Dendritic cell treated with granulocyte-macrophage colony-stimulating factor and Interleukin-4, amounts not matched to agents 40 ng/mL and 50 ng/mL, for 4 days (primary cell): ENCODE results near the gene SND1.

Experiments used
- H3K27ac Mint-ChIP-seq: one replicate; pipeline ENCODE4 v1.8.0; 2022; ENCODE audit warnings: mild to moderate bottlenecking, mixed read lengths
- H3K27me3 Mint-ChIP-seq: one replicate; pipeline ENCODE4 v1.8.0; 2022; ENCODE audit warnings: mild to moderate bottlenecking, mixed read lengths
- H3K36me3 Mint-ChIP-seq: one replicate; pipeline ENCODE4 v1.8.0; 2022; ENCODE audit warnings: low read depth, mixed read lengths
- H3K4me1 Mint-ChIP-seq: one replicate; pipeline ENCODE4 v1.8.0; 2022; ENCODE audit warnings: low read depth, mixed read lengths
- H3K4me3 Mint-ChIP-seq: one replicate; pipeline ENCODE4 v1.8.0; 2022; ENCODE audit warnings: mild to moderate bottlenecking, moderate library complexity, mixed read lengths
- H3K9me3 Mint-ChIP-seq: one replicate; pipeline ENCODE4 v1.8.0; 2022; ENCODE audit warnings: mixed read lengths
- intact Hi-C: fragments of 100-400 bp; cut with micrococcal nuclease; formaldehyde crosslinking; loops from one replicate; pipeline ENCODE4 v1.15.0; 2022

SND1 gene

DNA sequence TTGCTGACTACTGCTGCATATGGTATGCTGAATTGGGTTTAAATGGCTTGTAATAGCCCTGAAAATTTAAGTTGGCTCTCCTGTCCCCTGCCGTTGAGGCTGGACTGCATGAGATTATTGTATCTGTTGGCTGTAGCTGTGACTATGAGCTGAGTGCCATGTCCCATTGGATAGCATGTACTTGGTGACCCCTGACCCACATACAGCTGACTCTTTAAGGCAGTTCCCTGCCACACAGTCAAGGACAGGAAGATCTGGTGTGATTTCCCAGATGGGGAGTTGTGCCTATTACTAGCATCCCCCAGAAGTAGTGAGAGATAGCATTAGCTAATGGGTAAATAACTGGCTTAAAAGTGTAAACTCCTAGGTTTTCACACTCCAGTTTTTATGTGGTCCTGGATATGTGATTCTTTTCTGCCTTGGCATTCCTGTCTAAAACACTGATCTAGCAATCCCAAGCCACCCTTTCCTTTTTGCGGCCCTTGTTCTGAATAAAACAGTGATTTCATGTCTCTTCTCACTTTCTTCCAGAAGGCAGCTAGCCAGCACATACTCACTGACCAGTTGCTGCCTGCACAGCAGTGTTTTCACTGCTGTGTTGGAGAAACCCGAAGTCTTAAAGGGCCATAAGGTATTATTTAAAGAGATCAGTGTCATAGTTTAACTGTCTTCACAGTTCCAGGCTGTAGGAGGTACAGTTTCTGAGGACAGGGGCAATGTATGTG lies 343.3 kb downstream of the SND1 start:
- intact Hi-C loops, result no loop called here
- Mint-ChIP-seq H3K9me3 (no peaks in the 10 kb centered on the region), H3K36me3 (peaks cover 82% of the 10 kb centered on the region), H3K4me3 (no peak overlapping the region), H3K27me3 (no peaks in the 10 kb centered on the region), H3K27ac (no peak overlapping the region), H3K4me1 (peaks cover 19% of the 10 kb centered on the region)

DNA sequence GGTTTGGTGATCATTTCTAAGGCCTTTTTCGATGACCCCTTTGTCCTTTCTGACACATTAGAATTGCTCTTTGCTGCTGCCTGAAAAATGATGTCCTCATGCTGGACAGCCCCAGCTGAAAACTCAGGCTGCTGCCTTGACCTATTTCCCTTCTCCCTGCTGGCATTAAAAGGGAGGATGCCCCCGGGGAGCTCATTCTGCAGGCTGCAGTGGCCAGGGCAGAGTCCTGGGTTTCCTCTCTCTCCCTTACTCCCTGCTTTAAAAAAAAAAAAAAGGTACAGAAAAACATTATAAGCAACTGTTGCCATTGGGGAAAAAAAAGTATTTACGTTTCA lies 343.9 kb downstream of the SND1 start:
- intact Hi-C loops, result no loop called here
- Mint-ChIP-seq H3K4me1 (peaks cover 25% of the 10 kb centered on the region), H3K9me3 (no peaks in the 10 kb centered on the region), H3K4me3 (no peak overlapping the region), H3K27me3 (no peaks in the 10 kb centered on the region), H3K36me3 (peaks cover 82% of the 10 kb centered on the region), H3K27ac (no peak overlapping the region)

DNA sequence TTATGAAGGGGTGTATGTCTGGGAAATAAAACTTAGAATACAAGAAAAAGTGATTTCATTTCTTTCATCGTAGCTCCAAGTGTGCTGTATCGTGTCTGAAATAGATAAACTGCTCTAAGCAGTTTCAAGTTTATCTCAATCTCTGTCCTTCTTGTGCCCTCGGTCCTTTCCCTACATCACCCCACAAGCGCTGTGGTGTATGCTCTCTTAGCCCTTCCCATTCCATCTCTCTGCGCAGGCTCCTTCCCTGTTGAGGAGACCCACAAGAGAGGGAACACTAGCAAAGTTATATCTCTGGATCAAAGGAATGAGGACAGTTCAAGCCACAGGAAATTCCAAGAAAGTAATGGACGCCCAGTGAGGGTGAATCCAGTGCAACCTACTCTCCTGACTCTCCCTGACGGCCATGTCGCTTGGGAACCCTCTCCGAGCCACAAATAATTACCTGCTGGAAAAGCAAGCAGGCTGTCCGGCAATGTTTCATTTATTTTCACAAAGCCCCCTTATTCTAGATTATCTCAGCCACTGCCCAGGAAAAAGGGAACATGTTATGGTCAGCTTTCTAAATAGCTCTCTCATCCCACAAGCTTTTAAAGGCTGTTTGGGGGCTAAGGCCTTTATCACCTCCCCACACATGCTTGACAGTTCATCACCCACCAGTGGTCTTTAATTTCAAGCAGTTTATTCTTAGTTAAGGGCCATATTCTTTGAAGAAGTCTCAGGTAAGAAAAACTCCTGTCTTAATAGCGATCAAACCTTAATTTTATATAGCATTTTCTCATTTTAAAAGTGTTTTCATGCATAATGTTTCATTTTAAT lies 344.5 kb downstream of the SND1 start:
- Mint-ChIP-seq H3K27ac (no peak overlapping the region), H3K36me3 (peaks cover 80% of the 10 kb centered on the region), H3K27me3 (no peaks in the 10 kb centered on the region), H3K4me1 (peaks cover 27% of the 10 kb centered on the region), H3K4me3 (no peak overlapping the region), H3K9me3 (no peaks in the 10 kb centered on the region)
- intact Hi-C loops, result no loop called here

DNA sequence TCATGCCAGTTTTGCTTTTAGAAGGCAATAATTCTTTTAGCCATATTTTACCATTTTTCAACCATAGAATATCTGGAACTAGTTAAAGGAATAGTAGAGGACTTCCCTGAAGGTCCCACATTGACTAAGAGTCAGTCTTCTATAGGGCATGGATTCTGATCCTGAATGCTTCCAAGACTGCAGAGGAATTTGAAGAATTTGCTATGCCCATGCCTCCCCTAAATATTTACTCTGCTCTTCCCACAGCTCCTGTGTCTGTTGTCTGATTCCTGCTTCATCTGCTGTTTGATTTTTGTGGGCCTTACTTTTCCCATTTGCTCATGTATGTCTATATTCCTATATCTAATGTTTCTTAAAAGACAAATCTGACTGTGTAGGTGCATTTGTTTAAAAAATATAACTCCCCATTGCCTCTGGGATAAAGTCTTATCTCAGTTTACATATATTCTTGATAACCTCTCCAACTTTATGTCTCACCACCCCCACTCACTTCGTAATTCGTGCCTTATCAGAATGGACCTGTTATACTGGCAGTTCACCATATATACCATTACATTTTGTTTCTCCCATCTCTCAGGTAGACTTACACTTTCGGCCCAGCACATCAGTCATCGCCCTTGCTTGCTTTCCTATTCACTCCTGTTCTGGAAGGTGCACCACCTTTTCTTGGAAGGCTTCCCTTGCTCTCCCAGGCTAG lies 345.4 kb downstream of the SND1 start:
- peaks cover 70% of the 10 kb centered on the region for H3K36me3 Mint-ChIP-seq
- H3K27ac Mint-ChIP-seq, result no peak overlapping the region
- peaks cover 28% of the 10 kb centered on the region for H3K4me1 Mint-ChIP-seq
- intact Hi-C loops, result no loop called here
- H3K27me3 Mint-ChIP-seq, result no peaks in the 10 kb centered on the region
- no peak overlapping the region for H3K4me3 Mint-ChIP-seq
- no peaks in the 10 kb centered on the region for H3K9me3 Mint-ChIP-seq

DNA sequence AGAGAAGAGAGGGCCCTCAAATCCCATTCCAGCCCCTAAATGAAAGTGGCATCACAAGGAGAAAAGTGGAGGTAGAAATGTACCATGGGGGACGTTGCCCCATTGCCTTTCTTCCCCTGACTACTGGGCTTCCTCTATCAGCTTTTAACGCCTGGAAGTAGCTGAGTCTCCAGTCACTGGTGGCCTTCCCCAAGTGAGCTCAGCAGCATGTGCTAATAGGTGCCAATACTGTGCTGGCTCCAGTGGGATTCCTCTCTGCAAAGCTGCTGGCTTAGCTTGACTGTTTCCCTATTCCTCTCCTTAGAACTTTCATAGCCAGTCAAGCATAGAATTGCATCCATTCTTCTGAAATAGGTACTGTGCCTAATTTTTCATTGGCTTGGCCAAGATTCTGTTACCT lies 346.7 kb downstream of the SND1 start:
- no peak overlapping the region for H3K27ac Mint-ChIP-seq
- no peaks in the 10 kb centered on the region for H3K9me3 Mint-ChIP-seq

DNA sequence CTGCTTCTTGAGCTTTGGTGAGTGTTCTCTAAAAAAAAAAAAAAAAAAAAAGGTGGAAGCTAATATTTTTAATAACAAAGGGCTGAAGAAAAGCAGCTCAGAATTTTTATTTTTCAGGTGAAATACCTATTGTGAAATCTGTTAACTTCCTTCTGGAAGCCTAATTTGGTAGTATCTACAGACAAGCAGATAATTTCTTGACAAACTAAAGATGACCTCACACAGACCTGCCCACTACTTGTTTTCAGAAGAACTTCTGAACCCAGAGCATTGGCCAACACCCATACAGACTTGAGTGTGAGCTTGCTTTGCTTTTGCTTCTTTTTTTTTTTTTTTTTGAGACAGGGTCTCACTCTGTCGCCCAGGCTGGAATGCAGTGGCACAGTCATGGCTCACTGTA lies 348.1 kb downstream of the SND1 start:
- Mint-ChIP-seq H3K36me3 (peaks cover 48% of the 10 kb centered on the region), H3K27me3 (no peaks in the 10 kb centered on the region), H3K27ac (no peak overlapping the region), H3K9me3 (no peaks in the 10 kb centered on the region), H3K4me1 (peaks cover 55% of the 10 kb centered on the region), H3K4me3 (no peak overlapping the region)
- intact Hi-C loops, result no loop called here

More for the DNA sequence above, 346.7 kb downstream of the SND1 start:
- Mint-ChIP-seq H3K4me1 (peaks cover 41% of the 10 kb centered on the region), H3K36me3 (peaks cover 59% of the 10 kb centered on the region), H3K4me3 (no peak overlapping the region), H3K27me3 (no peaks in the 10 kb centered on the region)
- intact Hi-C loops, result no loop called here

DNA sequence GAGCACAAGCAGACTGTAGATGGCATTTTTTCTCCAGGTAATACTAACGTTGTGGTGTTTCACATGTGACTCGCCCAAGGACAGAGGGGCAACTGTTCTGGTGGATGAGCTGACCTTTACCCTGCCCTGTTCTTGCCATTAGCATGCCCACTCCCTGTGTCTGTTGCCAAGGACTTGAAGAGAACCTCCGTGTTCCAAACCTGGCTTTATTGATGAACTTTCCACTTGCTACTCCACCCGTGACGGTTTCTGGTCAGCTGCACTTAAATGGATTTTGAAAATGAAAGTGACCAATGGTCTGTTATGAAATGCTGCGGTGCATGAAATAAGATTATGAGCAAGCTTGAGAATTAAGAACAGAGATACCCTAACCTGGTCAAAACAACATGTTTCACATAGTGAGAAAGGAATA lies 348.9 kb downstream of the SND1 start:
- Mint-ChIP-seq H3K27ac (no peak overlapping the region), H3K4me3 (no peak overlapping the region)

DNA sequence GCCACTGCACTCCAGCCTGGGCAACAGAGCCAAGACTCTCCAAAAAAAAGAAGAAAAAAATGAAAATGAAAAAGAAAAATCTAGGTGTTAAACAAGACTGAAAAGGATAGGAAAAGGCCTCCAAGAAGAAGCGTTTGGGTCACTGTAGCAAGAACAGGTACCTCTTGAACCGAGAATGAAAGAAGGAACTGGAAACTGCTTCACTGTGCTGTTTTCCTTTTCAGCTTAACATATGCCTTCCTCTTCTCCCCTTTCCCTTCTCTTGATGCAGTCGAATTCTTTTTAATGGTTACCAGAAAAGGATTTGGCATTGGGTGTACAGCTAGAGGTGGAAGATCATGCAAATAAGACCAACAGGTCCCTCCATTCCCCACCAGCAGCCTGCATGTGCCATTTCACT lies 351.2 kb downstream of the SND1 start:
- H3K36me3 Mint-ChIP-seq, result peaks cover 35% of the 10 kb centered on the region
- no peaks in the 10 kb centered on the region for H3K9me3 Mint-ChIP-seq
- intact Hi-C loops, result no loop called here
- peak overlapping the region; percentile 45 for H3K27ac Mint-ChIP-seq
- H3K4me3 Mint-ChIP-seq, result no peak overlapping the region
- peaks cover 65% of the 10 kb centered on the region for H3K4me1 Mint-ChIP-seq
- H3K27me3 Mint-ChIP-seq, result no peaks in the 10 kb centered on the region

More for the DNA sequence above, 348.9 kb downstream of the SND1 start:
- Mint-ChIP-seq H3K27me3 (no peaks in the 10 kb centered on the region), H3K4me1 (peaks cover 62% of the 10 kb centered on the region), H3K36me3 (peaks cover 48% of the 10 kb centered on the region), H3K9me3 (no peaks in the 10 kb centered on the region)
- intact Hi-C loops, result no loop called here

DNA sequence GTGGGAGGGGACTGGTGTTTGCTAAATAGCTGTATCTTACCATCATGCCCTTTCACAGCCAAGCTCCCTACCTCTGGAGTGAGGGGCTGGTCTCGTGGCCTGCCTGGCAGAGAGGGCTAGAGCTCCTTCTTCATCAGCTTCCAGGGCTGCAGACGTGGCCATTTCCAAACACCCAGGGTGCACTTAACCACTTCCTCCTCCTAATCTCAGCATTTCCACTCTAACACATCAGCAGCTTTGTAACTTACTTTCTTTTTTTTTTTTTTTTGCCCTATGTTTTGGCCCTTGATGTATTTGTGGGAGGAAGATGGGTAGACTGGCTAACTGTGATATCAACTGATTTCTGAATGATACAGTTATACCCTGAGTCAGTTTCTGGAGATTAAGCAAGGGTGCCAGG lies 351.8 kb downstream of the SND1 start:
- intact Hi-C loops, result no loop called here
- no peaks in the 10 kb centered on the region for H3K9me3 Mint-ChIP-seq
- H3K36me3 Mint-ChIP-seq, result peaks cover 37% of the 10 kb centered on the region
- peak overlapping the region; percentile 4 for H3K4me3 Mint-ChIP-seq
- H3K27ac Mint-ChIP-seq, result peak overlapping the region; percentile 45
- peaks cover 59% of the 10 kb centered on the region for H3K4me1 Mint-ChIP-seq
- H3K27me3 Mint-ChIP-seq, result no peaks in the 10 kb centered on the region

DNA sequence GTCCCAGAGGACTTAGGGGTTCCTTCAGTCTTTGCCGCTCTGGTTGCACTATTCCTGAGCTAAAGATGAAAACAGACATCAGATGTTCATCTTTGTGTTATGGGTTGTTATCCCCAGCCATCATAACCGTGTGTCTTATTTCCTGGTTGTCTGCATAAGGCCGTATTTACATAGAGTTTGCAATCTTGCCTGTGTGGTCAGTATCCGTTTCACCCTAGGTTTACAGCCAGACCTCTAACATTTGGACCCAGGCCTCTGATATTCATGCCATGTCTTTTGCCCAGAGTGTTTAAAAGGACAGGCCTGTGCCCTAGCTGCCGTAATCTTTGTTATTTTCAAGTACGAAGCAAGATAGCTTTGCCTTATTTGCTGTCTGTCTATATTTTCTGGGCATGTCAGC lies 352.6 kb downstream of the SND1 start:
- H3K4me3 Mint-ChIP-seq, result no peak overlapping the region
- intact Hi-C loops, result no loop called here
- no peaks in the 10 kb centered on the region for H3K9me3 Mint-ChIP-seq
- H3K4me1 Mint-ChIP-seq, result peaks cover 51% of the 10 kb centered on the region
- peaks cover 44% of the 10 kb centered on the region for H3K36me3 Mint-ChIP-seq
- no peak overlapping the region for H3K27ac Mint-ChIP-seq
- H3K27me3 Mint-ChIP-seq, result no peaks in the 10 kb centered on the region

DNA sequence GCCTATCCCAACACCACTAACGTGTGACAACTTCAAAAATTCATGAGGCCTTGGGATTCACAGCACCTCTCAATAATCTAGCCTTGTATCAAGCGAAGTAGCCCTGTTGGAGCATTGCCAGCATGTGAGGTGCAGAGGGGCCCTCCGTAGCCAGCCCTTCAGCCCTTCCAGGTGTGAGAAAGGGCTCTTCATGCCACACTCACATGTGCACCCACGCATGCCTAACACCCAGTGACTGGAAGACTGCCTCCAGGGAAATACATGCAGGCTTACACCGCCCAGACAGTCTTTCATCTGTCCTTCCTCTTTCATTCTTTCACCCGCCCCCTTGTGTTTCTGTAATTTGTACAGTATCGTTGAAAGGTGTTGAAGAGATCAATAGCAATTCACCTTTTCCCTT lies 353.1 kb downstream of the SND1 start:
- Mint-ChIP-seq H3K9me3 (no peaks in the 10 kb centered on the region), H3K4me3 (no peak overlapping the region), H3K27ac (no peak overlapping the region), H3K27me3 (no peaks in the 10 kb centered on the region), H3K4me1 (peaks cover 49% of the 10 kb centered on the region), H3K36me3 (peaks cover 49% of the 10 kb centered on the region)
- intact Hi-C loops, result no loop called here

DNA sequence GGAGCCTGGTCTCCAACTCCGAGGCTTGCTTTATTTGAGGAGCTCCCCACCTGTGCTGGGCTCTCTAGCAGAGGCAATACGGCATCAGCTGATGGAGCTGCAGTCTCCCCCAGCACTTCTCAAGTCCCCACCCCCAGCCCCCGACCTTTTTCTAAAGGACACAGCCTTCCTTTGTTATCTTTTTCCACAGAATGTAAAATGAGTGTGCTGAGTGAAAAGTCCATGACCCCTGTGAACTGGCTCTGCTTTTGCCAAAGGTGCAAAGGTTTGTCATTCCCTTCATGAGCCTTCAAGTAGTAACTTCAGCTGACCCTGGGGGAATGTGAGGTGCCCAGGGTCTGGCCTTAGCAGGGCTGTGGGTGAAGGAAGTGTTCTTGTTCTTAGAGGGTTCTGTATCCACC lies 353.8 kb downstream of the SND1 start:
- H3K36me3 Mint-ChIP-seq, result peaks cover 46% of the 10 kb centered on the region
- H3K4me1 Mint-ChIP-seq, result peaks cover 43% of the 10 kb centered on the region
- no peak overlapping the region for H3K27ac Mint-ChIP-seq
- H3K27me3 Mint-ChIP-seq, result no peaks in the 10 kb centered on the region
- no peak overlapping the region for H3K4me3 Mint-ChIP-seq
- intact Hi-C loops, result no loop called here
- no peaks in the 10 kb centered on the region for H3K9me3 Mint-ChIP-seq

DNA sequence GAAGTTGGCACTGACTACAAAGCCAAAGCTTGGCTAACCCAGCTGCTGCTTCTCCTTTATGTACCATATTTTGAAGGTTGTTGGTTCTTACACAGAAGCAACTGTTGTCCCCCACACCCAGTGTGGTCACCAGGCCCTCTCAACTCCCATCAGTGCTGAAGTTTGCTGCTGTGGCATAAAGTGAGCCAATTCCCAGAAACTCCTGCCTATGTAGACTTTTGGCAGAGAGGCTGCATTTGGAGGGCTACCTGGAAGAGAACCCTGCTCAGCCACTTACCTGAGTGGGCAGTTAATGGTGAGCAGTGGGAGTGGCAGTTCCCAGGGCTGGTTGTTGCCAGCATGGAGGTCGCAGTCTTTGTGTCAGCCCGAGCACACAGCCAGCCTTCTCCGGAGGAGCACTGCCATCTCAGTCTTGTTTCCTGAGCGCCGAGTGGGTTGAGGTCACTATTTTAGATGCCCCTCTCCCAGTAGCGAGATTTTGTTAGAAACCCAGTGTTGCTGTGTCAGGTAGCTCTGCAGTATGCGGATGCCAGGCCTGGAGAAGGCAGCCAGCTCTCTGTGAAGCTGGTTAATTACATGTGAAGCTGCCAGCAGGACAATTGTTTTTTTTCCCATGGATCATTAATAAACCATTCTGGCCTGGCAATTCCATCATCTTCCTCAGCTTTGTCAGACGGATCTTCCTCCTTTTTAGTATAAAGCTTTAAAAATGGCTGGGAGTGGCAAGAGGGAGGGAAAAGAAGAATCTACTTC lies 354.7 kb downstream of the SND1 start:
- intact Hi-C loops, result no loop called here
- H3K4me1 Mint-ChIP-seq, result peaks cover 39% of the 10 kb centered on the region
- no peak overlapping the region for H3K4me3 Mint-ChIP-seq
- H3K27ac Mint-ChIP-seq, result no peak overlapping the region
- H3K27me3 Mint-ChIP-seq, result no peaks in the 10 kb centered on the region
- no peaks in the 10 kb centered on the region for H3K9me3 Mint-ChIP-seq
- H3K36me3 Mint-ChIP-seq, result peaks cover 42% of the 10 kb centered on the region

DNA sequence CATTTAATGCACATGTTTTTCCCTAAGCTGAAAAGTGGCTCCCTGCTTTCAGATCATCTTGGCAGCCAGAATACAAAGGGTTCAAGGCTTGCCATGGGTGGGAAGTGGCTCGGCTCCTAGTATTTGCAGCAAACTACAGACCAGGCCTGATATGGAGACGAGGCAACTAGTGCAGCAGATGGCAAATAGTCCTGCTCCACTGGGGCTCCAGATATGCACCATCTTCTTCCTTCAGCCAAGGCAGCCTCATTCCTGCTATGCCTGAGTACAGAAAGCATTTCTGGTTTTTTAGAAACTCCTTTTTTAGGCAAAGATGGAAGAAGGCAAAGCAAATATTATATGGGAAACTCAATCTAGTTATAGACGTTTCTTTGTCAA lies 355.3 kb downstream of the SND1 start:
- intact Hi-C loops, result no loop called here
- Mint-ChIP-seq H3K36me3 (peaks cover 46% of the 10 kb centered on the region), H3K27ac (no peak overlapping the region), H3K4me3 (no peak overlapping the region), H3K27me3 (no peaks in the 10 kb centered on the region), H3K9me3 (no peaks in the 10 kb centered on the region), H3K4me1 (peaks cover 39% of the 10 kb centered on the region)
